ENCODE measurements around the gene GPRIN3.

- TF ChIP-seq CTCF (IDR thresholded peaks at IDR 0.05; ENCODE audit: low read depth, low read length) (no peak), EZH2phosphoT487 (IDR thresholded peaks at IDR 0.05; ENCODE audit: low read depth) (no peak)
Measured at GRCh38 chr4:89263265-89263664, 44.3 kb downstream of the GPRIN3 start.

All from OCI-LY3 (cell line).